Measurements from ENCODE around the gene PTPRM.

PTPRM gene

DNA sequence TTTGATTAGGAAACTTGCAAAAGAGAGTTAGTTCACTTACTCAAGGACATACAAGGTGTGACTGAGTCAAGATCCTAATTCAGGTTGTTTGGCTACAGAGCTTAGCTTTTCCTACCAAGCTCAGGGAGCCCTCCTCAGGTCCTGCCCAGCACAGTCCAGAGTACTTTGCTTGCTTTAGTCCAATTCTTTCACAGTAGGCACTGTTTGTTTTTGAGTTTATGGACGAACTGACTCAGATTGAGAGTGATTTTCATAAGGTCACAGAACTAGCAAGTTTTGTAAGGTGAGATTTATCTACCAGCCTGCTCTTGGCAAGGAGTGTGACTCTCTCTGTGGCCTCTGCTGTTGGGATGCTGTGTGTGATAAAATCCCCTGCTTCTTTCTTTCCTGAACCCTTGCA lies 310.5 kb downstream of the PTPRM start:
- no peak overlapping the region for H3K4me2 ChIP-seq (ENCODE audit: low read length)
- no peaks in the 10 kb centered on the region for H3K36me3 ChIP-seq (ENCODE audit: control insufficient read depth, low read length)
- H3K4me3 ChIP-seq (ENCODE audit: low read length), result no peak overlapping the region
- no peaks in the 10 kb centered on the region for H3K4me1 ChIP-seq (ENCODE audit: control insufficient read depth, low read length)
- H3K9me2 ChIP-seq (replicated peaks; ENCODE audit: control insufficient read depth, low read length), result no peaks in the 10 kb centered on the region
- H3K9me3 ChIP-seq (ENCODE audit: control insufficient read depth, insufficient read depth, low read length), result no peaks in the 10 kb centered on the region
- no peak overlapping the region for H3K27ac ChIP-seq (ENCODE audit: low read depth, low read length)
- H3K27me3 ChIP-seq (ENCODE audit: control insufficient read depth, low read length), result no peaks in the 10 kb centered on the region
- no peaks in the 10 kb centered on the region for H4K20me1 ChIP-seq (ENCODE audit: control insufficient read depth, insufficient read depth, low read depth, low read length)
- TF ChIP-seq CTCF (IDR thresholded peaks at IDR 0.05; ENCODE audit: low read depth, low read length, poor library complexity, severe bottlenecking) (no peak), EZH2phosphoT487 (IDR thresholded peaks at IDR 0.05; ENCODE audit: borderline replicate concordance, low read length) (no peak)
- no peaks in the 10 kb centered on the region for H3K79me2 ChIP-seq (ENCODE audit: control insufficient read depth, low read length)
- H3F3A ChIP-seq (ENCODE audit: control insufficient read depth, insufficient read depth), result no peaks in the 10 kb centered on the region

- Histone ChIP-seq H3F3A (ENCODE audit: control insufficient read depth, insufficient read depth) (no peaks in the 10 kb centered on the region), H3K9me2 (replicated peaks; ENCODE audit: control insufficient read depth, low read length) (no peaks in the 10 kb centered on the region), H3K79me2 (ENCODE audit: control insufficient read depth, low read length) (no peaks in the 10 kb centered on the region), H3K9me3 (ENCODE audit: control insufficient read depth, insufficient read depth, low read length) (no peaks in the 10 kb centered on the region), H3K4me1 (ENCODE audit: control insufficient read depth, low read length) (no peaks in the 10 kb centered on the region), H3K4me3 (ENCODE audit: low read length) (no peak overlapping the region), H3K36me3 (ENCODE audit: control insufficient read depth, low read length) (no peaks in the 10 kb centered on the region), H3K27me3 (ENCODE audit: control insufficient read depth, low read length) (no peaks in the 10 kb centered on the region), H3K4me2 (ENCODE audit: low read length) (no peak overlapping the region), H3K27ac (ENCODE audit: low read depth, low read length) (no peak overlapping the region), H4K20me1 (ENCODE audit: control insufficient read depth, insufficient read depth, low read depth, low read length) (no peaks in the 10 kb centered on the region)
- no peak for TF ChIP-seq EZH2phosphoT487 (IDR thresholded peaks at IDR 0.05; ENCODE audit: borderline replicate concordance, low read length)
- TF ChIP-seq CTCF (IDR thresholded peaks at IDR 0.05; ENCODE audit: low read depth, low read length, poor library complexity, severe bottlenecking), result no peak
Measured at GRCh38 chr18:7878265-7879211, 311.4 kb downstream of the PTPRM start.

GRCh38 chr18:7879717-7880116 lies 312.6 kb downstream of the PTPRM start:
- H3K36me3 ChIP-seq (ENCODE audit: control insufficient read depth, low read length), result no peaks in the 10 kb centered on the region
- H3K4me3 ChIP-seq (ENCODE audit: low read length), result no peak overlapping the region
- H3F3A ChIP-seq (ENCODE audit: control insufficient read depth, insufficient read depth), result no peaks in the 10 kb centered on the region
- TF ChIP-seq EZH2phosphoT487 (IDR thresholded peaks at IDR 0.05; ENCODE audit: borderline replicate concordance, low read length) (no peak), CTCF (IDR thresholded peaks at IDR 0.05; ENCODE audit: low read depth, low read length, poor library complexity, severe bottlenecking) (no peak)
- no peaks in the 10 kb centered on the region for H3K4me1 ChIP-seq (ENCODE audit: control insufficient read depth, low read length)
- H4K20me1 ChIP-seq (ENCODE audit: control insufficient read depth, insufficient read depth, low read depth, low read length), result no peaks in the 10 kb centered on the region
- no peak overlapping the region for H3K27ac ChIP-seq (ENCODE audit: low read depth, low read length)
- H3K4me2 ChIP-seq (ENCODE audit: low read length), result no peak overlapping the region
- H3K9me3 ChIP-seq (ENCODE audit: control insufficient read depth, insufficient read depth, low read length), result no peaks in the 10 kb centered on the region
- H3K27me3 ChIP-seq (ENCODE audit: control insufficient read depth, low read length), result no peaks in the 10 kb centered on the region
- H3K9me2 ChIP-seq (replicated peaks; ENCODE audit: control insufficient read depth, low read length), result no peaks in the 10 kb centered on the region
- no peaks in the 10 kb centered on the region for H3K79me2 ChIP-seq (ENCODE audit: control insufficient read depth, low read length)
